SK-MEL-5 (cell line): ENCODE measurements around the gene SEMA3D. TPM values are rescaled to one million over a fixed set of nuclear protein-coding genes. Genes with fewer than 3 reads are reported as not detected.

Experiments
- DNase-seq: peaks from one replicate; pipeline ENCODE4 v3.0.0-alpha.2; 2016; ENCODE audit warnings: low read depth, low spot score
- in situ Hi-C: cut with HindIII; loops from 2 replicates; pipeline ENCODE4 v1.10.0; 2016; ENCODE audit warnings: low sequenced_read_pairs, high pct_unique_total_duplicates, low pct_unique_long_range_greater_than_20kb
- polyA plus RNA-seq, 2 experiments: library from polyadenylated mRNA; depleted of rRNA; stranded (reverse); fragments of >200 nt; gene quantifications; 2 replicates each; pipeline ENCODE4 v1.2.3, GENCODE V29; 2015
- total RNA-seq: library from RNA; depleted of rRNA; stranded (reverse); fragments of >200 nt; shearing (Covaris generic); gene quantifications from 2 replicates; pipeline ENCODE4 v1.2.3, GENCODE V29; 2014; rRNA removed

The SEMA3D gene
- total RNA-seq: 0.95 and 1.3 TPM in 2 replicates
- 0.33 and 0.65 TPM in 2 replicates for polyA plus RNA-seq (2015; cell fraction: cytosol; rRNA removed)
- polyA plus RNA-seq (2015; cell fraction: nucleus; rRNA removed): 0.09 and 0.95 TPM in 2 replicates

GRCh38 chr7:85186521-85187241, at the start of gene SEMA3D:
Gene SEMA3D (minus strand): TSS chr7:85187056. CDS start chr7:85121891, 65,165 bp downstream.
- in situ Hi-C loops: no loop called here
- peak; percentile 87 for DNase-seq

GRCh38 chr7:85234730-85235129, 47.9 kb upstream of the SEMA3D start:
- DNase-seq: no peak
- in situ Hi-C loops: no loop called here

GRCh38 chr7:85232068-85232467, 45.2 kb upstream of the SEMA3D start:
- in situ Hi-C loops: no loop called here
- no peak for DNase-seq

GRCh38 chr7:85230623-85231022, 43.8 kb upstream of the SEMA3D start:
- in situ Hi-C loops: no loop called here
- DNase-seq: no peak

GRCh38 chr7:85229544-85229943, 42.7 kb upstream of the SEMA3D start:
- no peak for DNase-seq

GRCh38 chr7:85226361-85227085, 39.7 kb upstream of the SEMA3D start:
- in situ Hi-C loops: no loop called here
- DNase-seq: no peak

More at GRCh38 chr7:85229544-85229943, 42.7 kb upstream of the SEMA3D start:
- in situ Hi-C loops: no loop called here

- in situ Hi-C loops: no loop called here
- no peak for DNase-seq
These were observed 37.3 kb upstream of the SEMA3D start for GRCh38 chr7:85224171-85224570.

GRCh38 chr7:85222522-85222921, 35.7 kb upstream of the SEMA3D start:
- DNase-seq: no peak
- in situ Hi-C loops: no loop called here

- in situ Hi-C loops: no loop called here
- no peak for DNase-seq
These were observed 34.9 kb upstream of the SEMA3D start for GRCh38 chr7:85221796-85222195.

GRCh38 chr7:85220651-85221050, 33.8 kb upstream of the SEMA3D start:
- in situ Hi-C loops: no loop called here

GRCh38 chr7:85220023-85220422, 33.2 kb upstream of the SEMA3D start:
- in situ Hi-C loops: no loop called here

More at GRCh38 chr7:85220651-85221050, 33.8 kb upstream of the SEMA3D start:
- DNase-seq: no peak

GRCh38 chr7:85217085-85217484, 30.2 kb upstream of the SEMA3D start:
- in situ Hi-C loops: no loop called here

More at GRCh38 chr7:85220023-85220422, 33.2 kb upstream of the SEMA3D start:
- no peak for DNase-seq

GRCh38 chr7:85215098-85215497, 28.2 kb upstream of the SEMA3D start:
- in situ Hi-C loops: no loop called here
- no peak for DNase-seq

More at GRCh38 chr7:85217085-85217484, 30.2 kb upstream of the SEMA3D start:
- no peak for DNase-seq

- in situ Hi-C loops: no loop called here
These were observed 26.6 kb upstream of the SEMA3D start for GRCh38 chr7:85213500-85213899.

GRCh38 chr7:85205754-85206153, 18.9 kb upstream of the SEMA3D start:
- DNase-seq: no peak
- in situ Hi-C loops: no loop called here

More at GRCh38 chr7:85213500-85213899, 26.6 kb upstream of the SEMA3D start:
- DNase-seq: no peak

- DNase-seq: peak; percentile 84
- in situ Hi-C loops: no loop called here
These were observed 17.6 kb upstream of the SEMA3D start for GRCh38 chr7:85204496-85204895.

GRCh38 chr7:85204061-85204460, 17.2 kb upstream of the SEMA3D start:
- peak; percentile 88 for DNase-seq
- in situ Hi-C loops: no loop called here

GRCh38 chr7:85201209-85201608, 14.4 kb upstream of the SEMA3D start:
- in situ Hi-C loops: no loop called here

More at GRCh38 chr7:85201209-85201608, 14.4 kb upstream of the SEMA3D start:
- no peak for DNase-seq
